Ishikawa (cell line): ENCODE data around the gene DUSP19.
A peak's percentile ranks its signal among the peaks of the same experiment; 100 is the strongest.

ENCODE experiments used
- CEBPB ChIP-seq: IDR thresholded peaks from 2 replicates; pipeline ENCODE4 v1.6.1; 2012
- CREB1 ChIP-seq: IDR thresholded peaks from 2 replicates; pipeline ENCODE4 v1.6.1; 2012; ENCODE audit warnings: low read depth
- EGR1 ChIP-seq: IDR thresholded peaks from 2 replicates; pipeline ENCODE4 v1.6.1; 2012
- EP300 ChIP-seq: IDR thresholded peaks from 2 replicates; pipeline ENCODE4 v1.6.1; 2012; ENCODE audit warnings: borderline replicate concordance
- FOXM1 ChIP-seq: IDR thresholded peaks from 2 replicates; pipeline ENCODE4 v1.6.1; 2012; ENCODE audit warnings: low read depth, borderline replicate concordance
- MAX ChIP-seq: IDR thresholded peaks from 2 replicates; pipeline ENCODE4 v1.6.1; 2012
- NFIC ChIP-seq: IDR thresholded peaks from 2 replicates; pipeline ENCODE4 v1.6.1; 2012
- RAD21 ChIP-seq: IDR thresholded peaks from 2 replicates; pipeline ENCODE4 v1.6.1; 2012; ENCODE audit warnings: low read depth
- REST ChIP-seq: IDR thresholded peaks from 2 replicates; pipeline ENCODE4 v1.6.1; 2012; ENCODE audit warnings: low read depth, mild to moderate bottlenecking
- TAF1 ChIP-seq: IDR thresholded peaks from 2 replicates; pipeline ENCODE4 v1.6.1; 2012; ENCODE audit warnings: low read depth, mild to moderate bottlenecking
- TCF12 ChIP-seq: IDR thresholded peaks from 2 replicates; pipeline ENCODE4 v1.6.1; 2012; ENCODE audit warnings: low read depth
- TEAD4 ChIP-seq: IDR thresholded peaks from 2 replicates; pipeline ENCODE4 v1.6.1; 2012
- USF1 ChIP-seq: IDR thresholded peaks from 2 replicates; pipeline ENCODE4 v1.6.1; 2012
- YY1 ChIP-seq: IDR thresholded peaks from 2 replicates; pipeline ENCODE4 v1.6.1; 2012; ENCODE audit warnings: low read depth
- ZBTB7A ChIP-seq: IDR thresholded peaks from 2 replicates; pipeline ENCODE4 v1.6.1; 2012; ENCODE audit warnings: low read depth

The DUSP19 gene

GRCh38 chr2:183070942-183071844, 7.4 kb upstream of the DUSP19 start:
- no peak for TF ChIP-seq EP300
- TF ChIP-seq RAD21: peak; percentile 52

GRCh38 chr2:183072177-183072576, 6.4 kb upstream of the DUSP19 start:
- TF ChIP-seq ZBTB7A (no peak), YY1 (no peak), EP300 (no peak), REST (no peak), FOXM1 (no peak), CEBPB (no peak), TAF1 (no peak), TCF12 (no peak), RAD21 (no peak), CREB1 (no peak), USF1 (no peak), NFIC (no peak), TEAD4 (no peak), MAX (no peak)

- no peak for TF ChIP-seq USF1
- no peak for TF ChIP-seq EGR1
Measured at GRCh38 chr2:183078163-183078463, 434 bp upstream of the DUSP19 start.

GRCh38 chr2:183079139-183079775, 710 bp downstream of the DUSP19 start:
- TF ChIP-seq RAD21 (no peak), CEBPB (no peak)

- TF ChIP-seq EGR1 (no peak), EP300 (no peak), CREB1 (no peak), TCF12 (no peak), YY1 (no peak), FOXM1 (no peak), TAF1 (no peak), ZBTB7A (no peak), TEAD4 (no peak)
Measured at GRCh38 chr2:183081911-183082310, 3.4 kb downstream of the DUSP19 start.

- no peak for TF ChIP-seq CREB1
- no peak for TF ChIP-seq TEAD4
- no peak for TF ChIP-seq NFIC
- no peak for TF ChIP-seq USF1
Measured at GRCh38 chr2:183088061-183088460, 9.5 kb downstream of the DUSP19 start.

GRCh38 chr2:183089192-183089851, 10.8 kb downstream of the DUSP19 start:
- TF ChIP-seq EP300 (no peak), TAF1 (no peak), MAX (no peak)
